Sciatic nerve (tissue), 2 donors: ENCODE data around the gene TNNC1. TPM values are rescaled to one million over a fixed set of nuclear protein-coding genes. Genes with fewer than 3 reads are reported as not detected.
A peak's percentile ranks its signal among the peaks of the same experiment; 100 is the strongest.

Experiments used
- ATAC-seq: fragments of 200-7000 bp; cut with Tn5 transposase; one replicate; pipeline ENCODE4 v1.9.1; 2020; ENCODE audit warnings: mild to moderate bottlenecking, moderate library complexity
- DNase-seq: peaks from one replicate; pipeline ENCODE4 v3.0.0-alpha.2; 2020; ENCODE audit warnings: low spot score
- intact Hi-C: fragments of 100-400 bp; cut with DNase I; formaldehyde crosslinking; loops from one replicate; pipeline ENCODE4 v1.14.2; 2022
- total RNA-seq: library from RNA; stranded (reverse); fragmentation: NEBNext Ultra II Directional; extraction: Animal tissue kit (Norgen Biotek cat#: 25700); gene quantifications from one replicate; pipeline ENCODE4 v1.2.1, GENCODE V29; 2021
- donor health status: DM: no; HTN: no; CAD: no.
- donor health status: DM: no; HTN: no; CAD: no.

Gene TNNC1
- total RNA-seq, 1 donor from 2014 or later = 205 TPM

DNA sequence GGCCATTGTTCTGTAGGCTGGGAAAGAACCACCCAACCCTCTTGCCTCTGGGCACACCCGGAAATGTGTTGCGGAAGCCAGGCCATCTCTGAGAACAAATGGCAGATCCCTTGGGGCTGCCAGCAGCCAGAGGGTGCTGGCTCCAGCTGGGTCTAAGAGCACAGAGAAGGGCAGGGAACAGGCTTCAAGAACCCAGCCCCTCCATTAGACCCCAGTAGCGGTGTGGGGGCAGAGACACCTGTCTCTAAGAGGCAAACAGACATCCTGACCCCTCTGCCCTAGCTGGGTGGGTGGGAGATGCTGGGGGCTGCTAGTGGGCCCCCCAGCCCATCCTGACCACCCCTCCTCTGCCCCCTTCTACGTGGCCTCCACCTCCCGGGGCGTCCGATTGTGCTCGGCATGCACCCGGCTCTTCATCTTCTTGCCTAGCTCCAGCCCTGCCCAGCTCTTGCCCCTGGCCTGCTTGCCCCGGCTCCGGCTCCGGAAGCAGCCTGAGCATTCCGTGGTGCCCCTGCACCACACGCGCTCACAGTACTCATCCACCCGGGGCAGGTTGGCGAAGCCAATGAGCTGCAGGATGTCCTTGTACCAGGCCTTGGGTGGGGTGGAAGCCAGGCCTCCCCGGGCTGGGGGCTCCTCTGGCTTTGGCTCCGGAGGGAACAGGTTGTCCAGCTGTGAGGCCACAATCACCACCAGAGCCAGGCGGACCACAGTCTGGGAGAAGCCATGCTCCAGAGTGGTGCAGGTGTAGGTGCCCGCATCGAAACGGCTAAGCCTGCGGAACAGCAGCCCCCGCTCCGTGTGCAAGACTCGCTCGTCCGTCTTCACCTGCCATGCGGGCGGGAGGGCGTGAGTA is 18.4 kb downstream of the TNNC1 start:
- DNase-seq = peak; percentile 56
- no peak for ATAC-seq
- intact Hi-C loops = no loop called here

GRCh38 chr3:52434491-52435115 is 19.2 kb downstream of the TNNC1 start:
- ATAC-seq (no peak), DNase-seq (peak; percentile 48)
- intact Hi-C loops = no loop called here

DNA sequence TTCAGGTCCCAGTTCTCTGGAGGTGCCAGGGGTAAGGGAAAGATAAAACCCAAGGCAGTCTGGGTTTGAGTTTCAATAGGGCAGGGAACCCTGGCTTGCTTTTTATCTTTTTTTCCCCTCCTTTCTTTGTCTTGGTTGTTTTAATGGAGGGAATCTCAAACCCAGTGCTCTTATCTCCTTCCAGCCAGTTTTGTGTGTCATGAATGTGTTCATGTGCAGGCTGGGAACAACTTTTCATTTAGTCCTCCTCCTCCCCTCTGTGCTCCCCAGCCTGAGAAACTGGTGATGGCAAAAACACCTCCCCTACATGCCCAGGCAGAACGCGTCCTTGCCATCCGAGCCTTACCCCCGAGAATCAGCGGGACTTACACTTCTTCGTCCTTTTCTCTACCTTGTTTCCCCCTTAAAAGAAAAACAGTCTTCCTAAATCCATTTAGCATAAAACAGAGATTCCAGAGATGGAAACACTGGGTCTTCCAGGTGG is 19.8 kb downstream of the TNNC1 start:
- ATAC-seq = no peak
- DNase-seq = peak; percentile 26

DNA sequence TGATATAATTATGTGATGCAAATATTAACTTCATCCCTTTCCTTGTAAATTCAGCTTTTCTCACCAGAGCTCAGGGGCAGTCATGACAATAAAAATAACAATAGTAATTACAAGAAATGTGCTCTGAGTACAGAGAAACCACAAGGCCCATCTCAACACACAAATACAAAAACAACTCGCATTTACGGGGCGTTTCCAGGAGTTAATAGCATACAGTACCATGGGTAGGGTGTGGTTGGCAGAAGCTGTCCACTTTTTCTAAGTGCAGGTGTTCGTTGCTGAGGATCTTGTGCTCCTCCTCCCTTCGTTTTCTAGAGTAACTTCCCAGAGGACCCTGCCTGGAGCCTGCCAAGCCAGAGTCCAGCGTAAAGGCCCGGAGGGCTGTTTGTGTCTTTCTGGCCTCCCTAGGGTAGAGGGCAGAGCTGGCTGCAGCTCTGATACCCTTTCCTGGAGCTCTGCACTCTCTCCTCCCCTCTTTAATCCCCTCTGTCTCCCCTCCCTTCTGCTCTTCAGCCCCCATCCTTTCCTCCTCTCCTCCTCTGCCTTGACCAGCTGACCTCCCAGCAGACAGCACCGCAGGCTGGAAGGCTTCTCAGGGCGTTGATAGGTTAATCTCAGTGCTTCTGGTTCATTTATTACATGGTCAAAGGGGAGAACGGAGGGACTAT is 20.4 kb downstream of the TNNC1 start:
- intact Hi-C loops = no loop called here
- DNase-seq (peak; percentile 36), ATAC-seq (no peak)

More for the DNA sequence above, 19.8 kb downstream of the TNNC1 start:
- intact Hi-C loops = no loop called here

- peak; percentile 57 for DNase-seq
- intact Hi-C loops = no loop called here
- ATAC-seq = no peak
These were observed 21.1 kb downstream of the TNNC1 start for GRCh38 chr3:52432691-52433141.

DNA sequence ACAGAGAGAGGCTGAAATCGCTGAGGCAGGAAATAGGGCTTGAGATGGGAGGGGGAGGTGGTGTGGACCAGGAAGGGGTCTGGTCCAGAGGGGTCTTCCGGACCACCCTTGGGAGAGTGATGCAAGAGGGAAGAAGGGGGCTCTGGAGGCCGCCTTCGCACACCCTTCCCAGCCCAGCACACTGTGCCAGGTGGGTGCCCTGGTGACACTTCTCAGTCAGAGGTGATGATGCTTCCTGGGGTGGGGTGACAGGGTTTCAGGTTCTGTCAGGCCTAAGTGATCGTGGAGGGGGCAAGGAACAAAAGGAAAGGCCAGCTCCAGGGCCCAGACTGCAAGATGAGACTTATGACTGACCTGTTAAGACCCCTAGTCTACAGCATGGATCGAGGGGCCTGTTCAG is 21.6 kb downstream of the TNNC1 start:
- ATAC-seq (no peak), DNase-seq (peak; percentile 51)
- intact Hi-C loops = no loop called here

GRCh38 chr3:52431459-52432223 is 22.2 kb downstream of the TNNC1 start:
- intact Hi-C loops = no loop called here
- DNase-seq (peak; percentile 33), ATAC-seq (no peak)

GRCh38 chr3:52430416-52430810 is 23.4 kb downstream of the TNNC1 start:
- DNase-seq = peak; percentile 41
- intact Hi-C loops = no loop called here

GRCh38 chr3:52429779-52430415 is 23.9 kb downstream of the TNNC1 start:
- ATAC-seq (no peak), DNase-seq (peak; percentile 54)
- intact Hi-C loops = no loop called here

More at GRCh38 chr3:52430416-52430810, 23.4 kb downstream of the TNNC1 start:
- no peak for ATAC-seq

GRCh38 chr3:52429031-52429430 is 24.8 kb downstream of the TNNC1 start:
- peak; percentile 50 for DNase-seq
- intact Hi-C loops = no loop called here

GRCh38 chr3:52428151-52429005 is 25.5 kb downstream of the TNNC1 start:
- DNase-seq = peak; percentile 79
- intact Hi-C loops = no loop called here
- peak; percentile 91 for ATAC-seq

More at GRCh38 chr3:52429031-52429430, 24.8 kb downstream of the TNNC1 start:
- peak; percentile 3 for ATAC-seq

- ATAC-seq (peak; percentile 54), DNase-seq (peak; percentile 34)
- intact Hi-C loops = no loop called here
These were observed 30.7 kb downstream of the TNNC1 start for GRCh38 chr3:52423173-52423572.

GRCh38 chr3:52422669-52423068 is 31.2 kb downstream of the TNNC1 start:
- DNase-seq = peak; percentile 14
- ATAC-seq = no peak
- intact Hi-C loops = no loop called here

GRCh38 chr3:52420388-52420787 is 33.5 kb downstream of the TNNC1 start:
- no peak for DNase-seq
- ATAC-seq = peak; percentile 43
- intact Hi-C loops = no loop called here

DNA sequence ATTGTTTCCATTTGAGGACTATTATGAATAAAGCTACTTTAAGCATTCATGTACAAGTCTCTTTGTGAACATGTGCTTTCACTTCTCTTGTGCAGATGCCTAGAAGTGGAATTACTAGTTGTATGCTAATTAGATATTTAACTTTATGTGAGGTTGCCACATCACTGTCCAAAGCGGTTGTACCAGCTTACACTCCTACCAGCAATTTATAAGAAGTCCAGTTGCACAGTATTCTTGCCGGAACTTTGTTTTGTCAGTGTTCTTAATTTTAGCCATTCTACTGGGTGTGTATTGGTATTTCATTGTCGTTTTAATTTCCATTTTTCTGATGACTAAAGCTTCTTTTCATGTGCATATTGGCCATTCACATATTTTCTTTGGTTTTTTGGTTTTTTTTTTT is 38.0 kb downstream of the TNNC1 start:
- ATAC-seq = no peak
- DNase-seq = no peak
- intact Hi-C loops = no loop called here

GRCh38 chr3:52408466-52408865 is 45.4 kb downstream of the TNNC1 start:
- intact Hi-C loops = no loop called here
- DNase-seq = peak; percentile 52
- no peak for ATAC-seq

DNA sequence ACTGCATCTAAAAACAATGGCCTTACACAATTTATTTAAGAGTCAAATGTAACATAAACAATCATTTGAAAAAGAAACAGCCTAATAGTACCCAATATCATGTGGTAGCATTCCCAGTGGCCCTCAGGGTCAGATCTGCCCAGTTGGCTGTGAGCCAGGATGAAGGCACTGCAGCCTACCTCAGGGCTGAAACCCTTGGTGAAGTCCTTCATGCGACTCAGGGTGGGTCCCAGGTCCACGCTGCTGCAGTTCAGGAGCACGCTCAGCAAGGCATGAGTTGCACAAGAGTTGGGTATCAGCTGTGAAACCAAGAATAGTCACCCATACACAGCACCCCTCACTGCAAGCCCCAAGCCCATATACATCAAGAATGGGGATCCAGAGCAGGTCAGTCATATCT is 46.1 kb downstream of the TNNC1 start:
- ATAC-seq (no peak), DNase-seq (peak; percentile 71)
- intact Hi-C loops = no loop called here
